Measurements from ENCODE around the gene MKLN1.

GRCh38 chr7:131504157-131504899 is 176.7 kb downstream of the MKLN1 start:
- no peak for TF ChIP-seq CTCF (IDR thresholded peaks at IDR 0.05)
- TF ChIP-seq POLR2A (IDR thresholded peaks at IDR 0.05), result no peak

Measured in esophagus squamous epithelium (tissue), 4 donors.